ENCODE measurements around the gene SLC7A4.

Gene SLC7A4

GRCh38 chr22:20993304-20994127, 38.8 kb downstream of the SLC7A4 start:
- DNase-seq (ENCODE audit: low spot score) = no peak
- TF ChIP-seq, protein P1, sequence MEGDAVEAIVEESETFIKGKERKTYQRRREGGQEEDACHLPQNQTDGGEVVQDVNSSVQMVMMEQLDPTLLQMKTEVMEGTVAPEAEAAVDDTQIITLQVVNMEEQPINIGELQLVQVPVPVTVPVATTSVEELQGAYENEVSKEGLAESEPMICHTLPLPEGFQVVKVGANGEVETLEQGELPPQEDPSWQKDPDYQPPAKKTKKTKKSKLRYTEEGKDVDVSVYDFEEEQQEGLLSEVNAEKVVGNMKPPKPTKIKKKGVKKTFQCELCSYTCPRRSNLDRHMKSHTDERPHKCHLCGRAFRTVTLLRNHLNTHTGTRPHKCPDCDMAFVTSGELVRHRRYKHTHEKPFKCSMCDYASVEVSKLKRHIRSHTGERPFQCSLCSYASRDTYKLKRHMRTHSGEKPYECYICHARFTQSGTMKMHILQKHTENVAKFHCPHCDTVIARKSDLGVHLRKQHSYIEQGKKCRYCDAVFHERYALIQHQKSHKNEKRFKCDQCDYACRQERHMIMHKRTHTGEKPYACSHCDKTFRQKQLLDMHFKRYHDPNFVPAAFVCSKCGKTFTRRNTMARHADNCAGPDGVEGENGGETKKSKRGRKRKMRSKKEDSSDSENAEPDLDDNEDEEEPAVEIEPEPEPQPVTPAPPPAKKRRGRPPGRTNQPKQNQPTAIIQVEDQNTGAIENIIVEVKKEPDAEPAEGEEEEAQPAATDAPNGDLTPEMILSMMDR (IDR thresholded peaks at IDR 0.05; ENCODE audit: borderline replicate concordance, control extremely low read depth, extremely low read depth, insufficient read depth, missing control alignments) = no peak
- in situ Hi-C loops (cut with MboI; ENCODE audit: low sequenced_read_pairs, unreplicated experiment) = no loop called here

- no peak for DNase-seq (ENCODE audit: low spot score)
- TF ChIP-seq, protein P1 (IDR thresholded peaks at IDR 0.05; ENCODE audit: borderline replicate concordance, control extremely low read depth, extremely low read depth, insufficient read depth, missing control alignments) = no peak
- in situ Hi-C loops (cut with MboI; ENCODE audit: low sequenced_read_pairs, unreplicated experiment) = no loop called here
Observed at GRCh38 chr22:20992456-20993303, 39.7 kb downstream of the SLC7A4 start.

- TF ChIP-seq, protein P1 (IDR thresholded peaks at IDR 0.05; ENCODE audit: borderline replicate concordance, control extremely low read depth, extremely low read depth, insufficient read depth, missing control alignments) = no peak
- no peak for DNase-seq (ENCODE audit: low spot score)
- in situ Hi-C loops (cut with MboI; ENCODE audit: low sequenced_read_pairs, unreplicated experiment) = no loop called here
Observed at GRCh38 chr22:20992056-20992442, 40.3 kb downstream of the SLC7A4 start.

DNA sequence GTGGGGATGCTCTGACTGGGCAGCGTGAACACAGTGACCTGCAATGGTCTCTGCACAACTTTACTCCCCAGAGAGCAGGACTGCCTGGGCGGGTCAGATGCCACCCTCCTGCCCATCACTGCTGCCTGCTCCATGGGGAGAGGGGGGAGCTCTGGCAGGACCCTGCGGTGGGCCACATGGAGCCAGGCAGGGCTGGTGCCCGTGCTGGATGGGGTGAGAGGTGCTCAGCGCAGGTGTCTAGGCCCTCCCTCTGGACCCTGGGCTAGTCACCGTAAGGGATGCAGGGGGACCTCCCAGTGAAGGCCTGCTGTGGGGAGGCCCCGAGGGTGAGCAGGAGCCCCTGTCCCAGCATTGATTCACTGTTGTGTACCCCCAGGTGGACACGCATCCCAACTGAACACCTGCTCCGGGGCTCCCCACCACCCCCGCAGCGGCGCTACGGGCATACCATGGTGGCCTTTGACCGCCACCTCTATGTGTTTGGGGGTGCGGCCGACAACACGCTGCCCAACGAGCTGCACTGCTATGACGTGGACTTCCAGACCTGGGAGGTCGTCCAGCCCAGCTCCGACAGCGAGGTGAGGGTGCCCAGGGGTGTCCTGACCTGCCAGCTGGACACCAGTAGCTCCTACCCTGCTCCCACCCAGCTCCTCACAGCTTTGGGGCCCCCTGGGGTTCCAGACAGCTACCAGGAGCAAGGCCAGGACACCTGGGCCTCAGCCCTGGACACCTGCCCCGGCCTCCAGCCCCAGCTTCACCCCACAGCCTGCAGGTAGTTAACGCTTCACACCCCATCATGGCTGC, 40.9 kb downstream of the SLC7A4 start:
- no peak for DNase-seq (ENCODE audit: low spot score)
- TF ChIP-seq, protein P1 (IDR thresholded peaks at IDR 0.05; ENCODE audit: borderline replicate concordance, control extremely low read depth, extremely low read depth, insufficient read depth, missing control alignments) = no peak
- in situ Hi-C loops (cut with MboI; ENCODE audit: low sequenced_read_pairs, unreplicated experiment) = no loop called here

DNA sequence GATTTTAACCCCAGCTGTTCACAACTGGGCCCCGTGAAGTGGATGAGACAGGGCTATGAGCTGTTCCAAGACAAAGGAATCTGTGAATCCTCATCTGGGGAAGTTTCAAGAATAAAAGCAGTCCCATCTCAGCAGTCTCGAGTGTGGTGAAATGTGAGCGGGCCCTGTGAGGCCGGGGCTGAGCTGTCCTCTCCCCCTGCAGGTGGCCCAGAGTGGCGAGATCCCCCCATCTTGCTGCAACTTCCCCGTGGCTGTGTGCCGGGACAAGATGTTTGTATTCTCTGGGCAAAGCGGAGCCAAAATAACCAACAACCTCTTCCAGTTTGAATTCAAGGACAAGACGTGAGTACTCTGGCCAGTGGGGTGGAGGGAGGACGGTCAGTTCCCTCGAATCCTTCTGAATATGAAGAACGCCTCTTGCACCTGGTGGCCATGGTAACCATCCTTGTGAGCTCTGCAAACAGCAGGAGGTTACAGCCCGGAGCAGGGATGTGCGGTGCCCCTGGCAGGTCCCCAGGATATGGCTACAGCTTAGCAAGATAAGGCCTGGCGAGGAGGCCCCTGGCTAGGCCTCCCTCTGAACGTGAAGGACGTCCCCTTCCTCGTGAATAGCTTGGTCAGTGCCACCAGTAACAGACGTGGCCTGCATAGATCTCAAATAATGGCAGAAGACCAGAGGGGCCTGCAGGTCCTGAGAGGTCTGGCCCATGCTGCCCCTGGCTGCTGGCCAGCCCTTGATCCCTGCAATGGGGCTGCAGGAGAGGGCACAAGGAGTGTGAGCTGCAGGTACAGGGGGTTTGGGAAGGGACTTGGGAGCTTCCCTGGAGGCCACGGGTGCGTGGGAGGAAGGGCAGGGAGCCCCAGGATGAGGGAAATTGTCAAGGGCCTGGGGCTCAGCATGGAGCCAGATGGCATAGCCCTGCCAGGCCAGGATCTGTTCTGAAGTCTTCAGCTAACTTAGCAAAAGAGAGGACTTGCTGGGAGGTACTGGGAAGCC, 41.9 kb downstream of the SLC7A4 start:
- in situ Hi-C loops (cut with MboI; ENCODE audit: low sequenced_read_pairs, unreplicated experiment) = no loop called here
- DNase-seq (ENCODE audit: low spot score) = no peak
- TF ChIP-seq, protein P1 (IDR thresholded peaks at IDR 0.05; ENCODE audit: borderline replicate concordance, control extremely low read depth, extremely low read depth, insufficient read depth, missing control alignments) = no peak
